ENCODE data around the gene CSNK1G1.

Gene CSNK1G1

GRCh38 chr15:64185146-64185911, 170.6 kb downstream of the CSNK1G1 start:
- Histone ChIP-seq H3K36me3 (ENCODE audit: insufficient read depth, low read length) (peaks cover 27% of the 10 kb centered on the region), H3K4me1 (ENCODE audit: insufficient read depth, low read length) (no peaks in the 10 kb centered on the region), H3K9me3 (ENCODE audit: insufficient read depth, low read depth, low read length) (no peaks in the 10 kb centered on the region), H3K27me3 (ENCODE audit: insufficient read depth, low read length) (no peaks in the 10 kb centered on the region), H3K4me3 (ENCODE audit: low read length) (no peak overlapping the region), H3K9ac (ENCODE audit: low read depth, low read length) (no peak overlapping the region), H3K27ac (ENCODE audit: low read depth, low read length) (no peak overlapping the region)
- WGBS, result 97% methylated on average over 8 of the region's 9 CpGs

GRCh38 chr15:64182859-64183370, 173.1 kb downstream of the CSNK1G1 start:
- Histone ChIP-seq H3K4me3 (ENCODE audit: low read length) (no peak overlapping the region), H3K9ac (ENCODE audit: low read depth, low read length) (no peak overlapping the region), H3K4me1 (ENCODE audit: insufficient read depth, low read length) (no peaks in the 10 kb centered on the region), H3K27me3 (ENCODE audit: insufficient read depth, low read length) (no peaks in the 10 kb centered on the region), H3K9me3 (ENCODE audit: insufficient read depth, low read depth, low read length) (no peaks in the 10 kb centered on the region), H3K27ac (ENCODE audit: low read depth, low read length) (no peak overlapping the region), H3K36me3 (ENCODE audit: insufficient read depth, low read length) (peaks cover 28% of the 10 kb centered on the region)
- 94% methylated on average over 4 of the region's 4 CpGs for WGBS

- WGBS, result 85% methylated on average over 6 of the region's 8 CpGs
- no peaks in the 10 kb centered on the region for H3K9me3 ChIP-seq (ENCODE audit: insufficient read depth, low read depth, low read length)
- H3K27ac ChIP-seq (ENCODE audit: low read depth, low read length), result no peak overlapping the region
- H3K36me3 ChIP-seq (ENCODE audit: insufficient read depth, low read length), result peaks cover 37% of the 10 kb centered on the region
- no peaks in the 10 kb centered on the region for H3K27me3 ChIP-seq (ENCODE audit: insufficient read depth, low read length)
- no peak overlapping the region for H3K4me3 ChIP-seq (ENCODE audit: low read length)
- H3K9ac ChIP-seq (ENCODE audit: low read depth, low read length), result no peak overlapping the region
- H3K4me1 ChIP-seq (ENCODE audit: insufficient read depth, low read length), result no peaks in the 10 kb centered on the region
These were observed 175.6 kb downstream of the CSNK1G1 start for GRCh38 chr15:64180235-64180824.

- no peaks in the 10 kb centered on the region for H3K9me3 ChIP-seq (ENCODE audit: insufficient read depth, low read depth, low read length)
- H3K4me1 ChIP-seq (ENCODE audit: insufficient read depth, low read length), result peaks cover 19% of the 10 kb centered on the region
- H3K27me3 ChIP-seq (ENCODE audit: insufficient read depth, low read length), result no peaks in the 10 kb centered on the region
- H3K27ac ChIP-seq (ENCODE audit: low read depth, low read length), result no peak overlapping the region
- peaks cover 15% of the 10 kb centered on the region for H3K36me3 ChIP-seq (ENCODE audit: insufficient read depth, low read length)
- no peak overlapping the region for H3K9ac ChIP-seq (ENCODE audit: low read depth, low read length)
- H3K4me3 ChIP-seq (ENCODE audit: low read length), result no peak overlapping the region
- WGBS, result 93% methylated on average over 4 of the region's 5 CpGs
These were observed 189.7 kb downstream of the CSNK1G1 start for GRCh38 chr15:64166102-64166890.

GRCh38 chr15:64164436-64164835, 191.5 kb downstream of the CSNK1G1 start:
- H3K9ac ChIP-seq (ENCODE audit: low read depth, low read length), result no peak overlapping the region
- no peaks in the 10 kb centered on the region for H3K9me3 ChIP-seq (ENCODE audit: insufficient read depth, low read depth, low read length)
- H3K27ac ChIP-seq (ENCODE audit: low read depth, low read length), result no peak overlapping the region
- H3K27me3 ChIP-seq (ENCODE audit: insufficient read depth, low read length), result no peaks in the 10 kb centered on the region
- 96% methylated on average over 4 of the region's 4 CpGs for WGBS
- H3K36me3 ChIP-seq (ENCODE audit: insufficient read depth, low read length), result peaks cover 20% of the 10 kb centered on the region
- H3K4me1 ChIP-seq (ENCODE audit: insufficient read depth, low read length), result peaks cover 19% of the 10 kb centered on the region
- H3K4me3 ChIP-seq (ENCODE audit: low read length), result no peak overlapping the region

- peak overlapping the region; percentile 42 for H3K9ac ChIP-seq (ENCODE audit: low read depth, low read length)
These were observed 192.2 kb downstream of the CSNK1G1 start for GRCh38 chr15:64163659-64164362.

GRCh38 chr15:64162869-64163658, 192.9 kb downstream of the CSNK1G1 start, which contains the start of gene PPIB:
Gene PPIB, minus strand, starts transcription at chr15:64163022. Its CDS starts 36 bp downstream, at chr15:64162986.
- 2% methylated on average over 69 of the region's 69 CpGs for WGBS
- no peaks in the 10 kb centered on the region for H3K27me3 ChIP-seq (ENCODE audit: insufficient read depth, low read length)
- H3K9ac ChIP-seq (ENCODE audit: low read depth, low read length), result peak within 1 kb of the TSS; percentile 94
- H3K9me3 ChIP-seq (ENCODE audit: insufficient read depth, low read depth, low read length), result no peaks in the 10 kb centered on the region
- H3K4me3 ChIP-seq (ENCODE audit: low read length), result peak within 1 kb of the TSS; percentile 95
- peaks cover 19% of the 10 kb centered on the region for H3K4me1 ChIP-seq (ENCODE audit: insufficient read depth, low read length)
- H3K36me3 ChIP-seq (ENCODE audit: insufficient read depth, low read length), result peaks cover 34% of the 10 kb centered on the region
- peak within 1 kb of the TSS; percentile 87 for H3K27ac ChIP-seq (ENCODE audit: low read depth, low read length)

More at GRCh38 chr15:64163659-64164362, 192.2 kb downstream of the CSNK1G1 start:
- 62% methylated on average over 14 of the region's 14 CpGs for WGBS
- Histone ChIP-seq H3K27me3 (ENCODE audit: insufficient read depth, low read length) (no peaks in the 10 kb centered on the region), H3K9me3 (ENCODE audit: insufficient read depth, low read depth, low read length) (no peaks in the 10 kb centered on the region), H3K36me3 (ENCODE audit: insufficient read depth, low read length) (peaks cover 26% of the 10 kb centered on the region), H3K4me3 (ENCODE audit: low read length) (peak overlapping the region; percentile 95), H3K27ac (ENCODE audit: low read depth, low read length) (peak overlapping the region; percentile 16; the same call in 1 of the 2 replicates), H3K4me1 (ENCODE audit: insufficient read depth, low read length) (peaks cover 19% of the 10 kb centered on the region)

GRCh38 chr15:64162478-64162868, 193.5 kb downstream of the CSNK1G1 start:
- H3K27me3 ChIP-seq (ENCODE audit: insufficient read depth, low read length), result no peaks in the 10 kb centered on the region
- no peaks in the 10 kb centered on the region for H3K9me3 ChIP-seq (ENCODE audit: insufficient read depth, low read depth, low read length)
- peak overlapping the region; percentile 95 for H3K4me3 ChIP-seq (ENCODE audit: low read length)
- peaks cover 19% of the 10 kb centered on the region for H3K4me1 ChIP-seq (ENCODE audit: insufficient read depth, low read length)
- H3K27ac ChIP-seq (ENCODE audit: low read depth, low read length), result peak overlapping the region; percentile 87
- under 1% methylated on average over 21 of the region's 21 CpGs for WGBS
- H3K9ac ChIP-seq (ENCODE audit: low read depth, low read length), result peak overlapping the region; percentile 94
- peaks cover 40% of the 10 kb centered on the region for H3K36me3 ChIP-seq (ENCODE audit: insufficient read depth, low read length)

GRCh38 chr15:64161688-64162477, 194.1 kb downstream of the CSNK1G1 start:
- Histone ChIP-seq H3K36me3 (ENCODE audit: insufficient read depth, low read length) (peaks cover 46% of the 10 kb centered on the region), H3K9ac (ENCODE audit: low read depth, low read length) (peak overlapping the region; percentile 94), H3K9me3 (ENCODE audit: insufficient read depth, low read depth, low read length) (no peaks in the 10 kb centered on the region), H3K4me1 (ENCODE audit: insufficient read depth, low read length) (peaks cover 19% of the 10 kb centered on the region), H3K27me3 (ENCODE audit: insufficient read depth, low read length) (no peaks in the 10 kb centered on the region), H3K4me3 (ENCODE audit: low read length) (peak overlapping the region; percentile 95), H3K27ac (ENCODE audit: low read depth, low read length) (peak overlapping the region; percentile 87)
- 78% methylated on average over 12 of the region's 12 CpGs for WGBS

Measured in HUES64 (cell line).